Measurements from ENCODE around the gene ERP29. TPM values are rescaled to one million over a fixed set of nuclear protein-coding genes. Genes with fewer than 3 reads are reported as not detected.
"Not testable (repeated sequence)": the region's sequence is repeated elsewhere in the genome, so short reads cannot be mapped to it uniquely, and the experiment has no call there.

Gene ERP29
- total RNA-seq, 1 donor from 2014 or later: 101 TPM

GRCh38 chr12:112031472-112031871 is 18.2 kb downstream of the ERP29 start:
- Mint-ChIP-seq H3K27ac (ENCODE audit: unreplicated experiment) (peak overlapping the region; percentile 46), H3K4me3 (no peak overlapping the region), H3K4me1 (no peaks in the 10 kb centered on the region), H3K9me3 (no peaks in the 10 kb centered on the region), H3K36me3 (ENCODE audit: low read depth) (peaks cover 19% of the 10 kb centered on the region), H3K27me3 (ENCODE audit: low read depth) (no peaks in the 10 kb centered on the region)
- TF ChIP-seq CTCF (conservative IDR thresholded peaks at IDR 0.05): no peak
- no peak for DNase-seq (ENCODE audit: low read depth, low spot score)

- Mint-ChIP-seq H3K27ac (ENCODE audit: unreplicated experiment) (no peak overlapping the region), H3K4me3 (no peak overlapping the region), H3K36me3 (ENCODE audit: low read depth) (peaks cover 20% of the 10 kb centered on the region), H3K4me1 (no peaks in the 10 kb centered on the region), H3K9me3 (no peaks in the 10 kb centered on the region), H3K27me3 (ENCODE audit: low read depth) (no peaks in the 10 kb centered on the region)
- DNase-seq (ENCODE audit: low read depth, low spot score): no peak
- no peak for TF ChIP-seq CTCF (conservative IDR thresholded peaks at IDR 0.05)
Observed at GRCh38 chr12:112032292-112032691, 19.1 kb downstream of the ERP29 start.

- Mint-ChIP-seq H3K27ac (ENCODE audit: unreplicated experiment) (no peak overlapping the region), H3K36me3 (ENCODE audit: low read depth) (peaks cover 26% of the 10 kb centered on the region), H3K4me3 (no peak overlapping the region), H3K9me3 (no peaks in the 10 kb centered on the region), H3K27me3 (ENCODE audit: low read depth) (no peaks in the 10 kb centered on the region), H3K4me1 (no peaks in the 10 kb centered on the region)
- DNase-seq (ENCODE audit: low read depth, low spot score): no peak
- TF ChIP-seq CTCF (conservative IDR thresholded peaks at IDR 0.05): no peak
Observed at GRCh38 chr12:112035219-112035785, 22.1 kb downstream of the ERP29 start.

GRCh38 chr12:112036614-112037013 is 23.4 kb downstream of the ERP29 start:
- H3K4me3 Mint-ChIP-seq; H3K9me3 Mint-ChIP-seq; H3K27ac Mint-ChIP-seq (ENCODE audit: unreplicated experiment); H3K27me3 Mint-ChIP-seq (ENCODE audit: low read depth); DNase-seq (ENCODE audit: low read depth, low spot score); H3K4me1 Mint-ChIP-seq: not testable (repeated sequence)
- H3K36me3 Mint-ChIP-seq (ENCODE audit: low read depth): peaks cover 23% of the 10 kb centered on the region

GRCh38 chr12:112046003-112046402 is 32.8 kb downstream of the ERP29 start:
- H3K27me3 Mint-ChIP-seq (ENCODE audit: low read depth): no peaks in the 10 kb centered on the region
- no peak overlapping the region for H3K27ac Mint-ChIP-seq (ENCODE audit: unreplicated experiment)
- H3K4me1 Mint-ChIP-seq: no peaks in the 10 kb centered on the region
- DNase-seq (ENCODE audit: low read depth, low spot score): no peak
- peaks cover 11% of the 10 kb centered on the region for H3K36me3 Mint-ChIP-seq (ENCODE audit: low read depth)
- no peak for TF ChIP-seq CTCF (conservative IDR thresholded peaks at IDR 0.05)
- H3K9me3 Mint-ChIP-seq: no peaks in the 10 kb centered on the region
- H3K4me3 Mint-ChIP-seq: no peak overlapping the region

- no peaks in the 10 kb centered on the region for H3K4me1 Mint-ChIP-seq
- H3K36me3 Mint-ChIP-seq (ENCODE audit: low read depth): peaks cover 7% of the 10 kb centered on the region
- no peaks in the 10 kb centered on the region for H3K27me3 Mint-ChIP-seq (ENCODE audit: low read depth)
Observed at GRCh38 chr12:112049351-112049750, 36.1 kb downstream of the ERP29 start.

More at GRCh38 chr12:112049351-112049750, 36.1 kb downstream of the ERP29 start:
- Mint-ChIP-seq H3K4me3 (no peak overlapping the region), H3K27ac (ENCODE audit: unreplicated experiment) (no peak overlapping the region), H3K9me3 (no peaks in the 10 kb centered on the region)
- DNase-seq (ENCODE audit: low read depth, low spot score): no peak
- TF ChIP-seq CTCF (conservative IDR thresholded peaks at IDR 0.05): no peak

All from neural crest cell (in vitro differentiated cells).